GM21360 (cell line): ENCODE results near the gene ETNPPL.
"Not testable (repeated sequence)": the region's sequence is repeated elsewhere in the genome, so short reads cannot be mapped to it uniquely, and the experiment has no call there.

ENCODE experiments used
- ATAC-seq: cut with Tn5 transposase; IDR thresholded peaks from one replicate; pipeline ENCODE4 v1.9.1; 2021; ENCODE audit warnings: mild to moderate bottlenecking, moderate library complexity; ENCODE audit not compliant: unreplicated experiment

The ETNPPL gene

DNA sequence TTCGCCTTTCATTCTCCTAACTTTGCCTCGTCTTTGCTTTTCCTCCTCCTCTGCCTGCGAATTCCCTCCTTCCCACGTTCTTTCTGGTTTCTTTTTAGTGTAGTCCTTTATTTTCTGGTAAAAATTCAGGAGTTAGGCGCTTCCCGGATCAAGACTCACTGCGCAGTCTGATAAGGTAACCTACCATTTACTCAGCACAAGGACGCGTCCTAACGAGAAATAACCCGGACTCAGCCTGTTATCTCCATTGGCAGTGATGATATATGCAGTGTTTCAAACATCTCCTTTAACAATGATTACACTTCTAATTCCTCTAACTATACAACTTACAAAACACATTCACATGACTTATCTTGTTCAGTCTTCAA is 357 bp upstream of the ETNPPL start:
- ATAC-seq, result no peak

GRCh38 chr4:108758498-108758897 is 4.4 kb downstream of the ETNPPL start:
- ATAC-seq, result no peak

- no peak for ATAC-seq
Observed at GRCh38 chr4:108754327-108754726, 8.5 kb downstream of the ETNPPL start.

- ATAC-seq, result no peak
Observed at GRCh38 chr4:108751321-108751720, 11.5 kb downstream of the ETNPPL start.

DNA sequence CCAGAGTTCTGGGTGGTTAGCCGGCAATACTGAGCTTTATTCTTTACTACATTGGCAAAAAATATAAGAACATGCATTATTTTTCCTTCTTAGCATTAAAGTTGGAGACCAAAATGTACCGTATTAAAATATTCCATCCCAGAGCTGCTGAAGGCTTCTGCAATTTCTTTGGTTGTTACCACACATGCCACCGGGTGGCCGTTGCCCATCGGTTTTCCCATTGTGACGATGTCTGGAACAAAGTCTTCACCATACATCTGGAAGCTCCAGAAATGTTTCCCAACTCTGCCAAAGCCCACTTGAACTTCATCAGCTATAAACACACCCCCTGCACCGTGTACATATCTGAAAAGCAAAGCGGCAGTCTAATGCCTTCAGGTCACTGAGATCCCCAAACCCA is 13.7 kb downstream of the ETNPPL start:
- no peak for ATAC-seq

GRCh38 chr4:108746511-108746910 is 16.3 kb downstream of the ETNPPL start:
- ATAC-seq, result no peak

DNA sequence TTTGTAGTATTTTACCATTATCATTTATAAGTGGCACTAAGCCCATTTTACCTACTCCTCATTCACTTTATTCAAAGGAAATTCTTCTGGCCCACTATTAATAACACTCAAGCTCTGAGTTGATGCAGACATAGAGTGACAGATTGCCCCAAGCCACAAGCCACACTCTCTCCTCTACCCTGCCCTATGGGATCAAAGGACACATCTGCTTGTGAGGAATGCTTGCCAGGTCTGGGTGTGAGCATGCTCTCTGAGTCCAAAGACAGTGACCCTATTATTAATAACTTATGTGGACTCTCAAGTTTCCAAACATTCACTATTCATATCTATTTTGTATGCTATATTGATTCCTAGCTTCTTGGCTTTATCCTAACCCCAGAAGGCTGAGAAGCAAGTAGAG is 18.5 kb downstream of the ETNPPL start:
- no peak for ATAC-seq

DNA sequence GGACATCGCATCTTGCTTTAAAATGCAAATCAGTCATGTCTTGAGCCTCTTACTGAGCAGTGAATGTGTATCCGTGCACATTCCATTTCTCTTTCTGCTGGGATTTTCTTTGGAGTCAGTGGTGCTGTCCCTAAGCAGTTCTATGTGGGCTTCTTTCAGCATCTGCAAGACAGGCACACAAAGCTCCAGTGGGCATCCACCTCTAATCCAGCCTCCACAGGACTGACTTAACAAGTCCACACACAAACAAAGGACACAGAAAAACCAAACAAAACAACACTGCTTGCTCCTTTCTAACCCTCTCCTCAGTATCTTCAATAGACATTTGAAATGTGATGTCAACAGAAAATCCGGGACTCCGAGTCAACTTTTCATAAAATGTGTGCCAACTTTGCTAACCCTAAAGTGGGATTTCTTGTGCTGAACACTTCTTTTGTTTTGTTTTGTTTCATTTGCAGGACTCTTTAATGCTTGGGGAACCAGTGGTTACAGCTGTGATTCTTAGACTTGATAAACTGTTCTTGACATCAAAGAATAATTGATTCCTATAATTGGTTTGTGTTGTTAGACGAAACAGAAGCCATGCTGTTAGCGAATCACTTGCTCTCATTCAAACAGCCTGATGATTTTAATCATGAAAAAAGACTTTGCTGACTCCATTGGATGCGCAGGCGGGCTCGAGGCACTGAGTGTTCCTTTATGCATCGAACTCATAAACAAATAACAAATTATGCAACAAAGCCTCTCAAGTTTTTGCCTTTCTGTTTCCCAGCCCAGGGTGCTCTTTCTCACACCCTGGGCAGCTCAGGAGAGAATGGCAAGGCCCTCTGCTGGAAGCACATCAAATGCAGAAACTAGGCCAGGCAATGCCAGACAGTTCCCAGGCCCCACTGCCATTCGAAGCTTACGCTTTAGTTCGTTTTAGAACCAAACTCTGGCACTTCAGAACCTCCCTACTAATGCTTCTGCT is 20.1 kb downstream of the ETNPPL start:
- ATAC-seq, result no peak

- no peak for ATAC-seq
Observed at GRCh38 chr4:108738003-108738706, 24.7 kb downstream of the ETNPPL start.

DNA sequence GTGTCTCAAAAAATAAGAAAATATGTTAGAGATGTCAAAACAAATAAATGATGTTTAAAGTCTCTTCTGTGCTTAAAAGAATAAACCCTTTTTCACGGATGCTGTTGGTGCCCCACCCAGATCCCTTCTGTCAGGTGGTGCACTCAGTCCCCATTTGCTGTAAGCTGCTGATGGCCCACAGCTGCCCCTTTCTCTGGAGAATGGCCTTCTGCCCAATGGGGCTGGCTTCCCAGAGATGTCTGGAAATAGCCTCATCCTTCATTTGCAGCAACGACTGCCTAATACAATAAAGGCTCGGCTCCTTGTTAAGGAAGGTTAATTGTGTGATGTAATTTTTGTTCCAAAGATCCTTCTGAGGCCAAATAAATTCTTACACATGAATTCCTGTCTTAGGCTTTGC is 31.8 kb downstream of the ETNPPL start:
- ATAC-seq, result no peak

DNA sequence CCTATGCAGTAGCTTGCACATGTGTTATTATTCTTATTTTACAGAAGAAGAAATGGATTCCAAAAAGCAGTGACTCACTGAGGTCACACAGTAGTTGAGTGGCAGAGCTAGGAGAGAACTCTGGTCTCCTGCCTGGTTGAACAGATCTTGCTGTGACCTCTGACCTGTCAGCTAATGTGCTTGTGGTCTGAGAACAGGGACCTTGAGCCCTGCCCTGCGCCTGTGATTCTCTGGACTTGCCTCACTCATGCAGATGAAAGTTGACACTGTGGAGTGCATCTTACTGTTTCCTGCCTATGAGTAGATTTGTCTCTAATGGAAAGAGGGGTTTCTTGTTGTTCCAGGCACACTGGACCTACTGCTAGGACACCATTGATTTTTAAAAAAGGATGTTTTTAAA is 32.3 kb downstream of the ETNPPL start:
- ATAC-seq, result no peak

DNA sequence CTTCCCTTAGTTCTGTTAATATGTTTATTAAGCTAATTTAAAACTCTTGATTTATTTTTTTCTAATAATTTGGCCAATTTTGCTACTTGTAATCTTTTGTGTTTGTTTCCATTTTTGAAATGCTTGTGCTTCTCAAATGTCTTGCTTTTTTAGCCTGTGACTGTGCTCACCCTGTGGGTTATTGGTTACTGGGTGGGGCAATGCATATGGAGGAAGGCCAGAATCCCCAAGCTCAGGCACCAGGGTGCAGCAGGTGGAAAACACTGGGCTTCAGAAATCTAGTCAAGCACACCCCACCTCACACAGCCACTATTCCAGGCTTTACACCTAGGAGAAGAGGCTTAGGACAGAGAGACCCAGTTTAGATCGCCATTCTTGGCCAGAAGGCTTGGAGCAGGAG is 33.1 kb downstream of the ETNPPL start:
- no peak for ATAC-seq

- no peak for ATAC-seq
Observed at GRCh38 chr4:108725457-108725856, 37.4 kb downstream of the ETNPPL start.

DNA sequence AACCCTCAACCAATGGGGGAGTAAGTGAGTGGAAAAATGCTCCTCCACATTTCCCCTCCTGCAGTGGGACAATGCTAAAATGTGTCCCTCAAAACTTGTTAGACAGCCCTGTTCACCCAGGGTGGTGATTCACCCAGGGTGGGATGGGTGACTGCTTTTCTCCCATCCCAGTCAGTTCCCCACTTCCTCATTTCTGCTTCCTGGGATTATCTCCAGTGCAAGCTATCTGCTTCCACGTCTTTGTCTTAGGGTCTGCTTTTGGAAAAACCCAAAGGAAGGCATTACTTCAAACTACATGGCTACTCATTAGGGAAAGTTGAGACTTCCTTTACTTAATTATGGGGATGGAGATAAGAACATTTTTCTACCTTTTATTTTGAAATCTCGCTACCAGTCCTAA is 45.5 kb downstream of the ETNPPL start:
- ATAC-seq, result no peak

DNA sequence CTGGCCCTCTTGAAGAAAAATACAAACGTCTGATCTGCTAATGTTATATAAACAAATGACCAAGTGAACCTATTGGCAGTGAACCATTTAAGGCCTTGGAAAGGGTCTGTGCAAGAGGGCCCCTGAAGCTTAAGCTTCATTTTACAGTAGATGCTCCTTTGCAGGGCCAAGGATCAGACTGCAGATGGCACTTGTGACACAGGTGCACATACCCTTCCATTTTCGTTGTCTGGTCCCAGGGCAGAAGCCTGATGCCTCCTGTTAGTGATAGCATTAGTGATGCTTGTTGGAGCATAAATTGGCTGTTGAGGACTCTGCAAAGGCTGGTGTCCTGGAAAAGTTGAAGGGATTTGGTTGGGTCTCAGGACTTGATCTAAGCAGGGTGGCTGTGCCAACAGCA is 46.5 kb downstream of the ETNPPL start:
- no peak for ATAC-seq

GRCh38 chr4:108714880-108715279 is 48.0 kb downstream of the ETNPPL start:
- ATAC-seq, result no peak

DNA sequence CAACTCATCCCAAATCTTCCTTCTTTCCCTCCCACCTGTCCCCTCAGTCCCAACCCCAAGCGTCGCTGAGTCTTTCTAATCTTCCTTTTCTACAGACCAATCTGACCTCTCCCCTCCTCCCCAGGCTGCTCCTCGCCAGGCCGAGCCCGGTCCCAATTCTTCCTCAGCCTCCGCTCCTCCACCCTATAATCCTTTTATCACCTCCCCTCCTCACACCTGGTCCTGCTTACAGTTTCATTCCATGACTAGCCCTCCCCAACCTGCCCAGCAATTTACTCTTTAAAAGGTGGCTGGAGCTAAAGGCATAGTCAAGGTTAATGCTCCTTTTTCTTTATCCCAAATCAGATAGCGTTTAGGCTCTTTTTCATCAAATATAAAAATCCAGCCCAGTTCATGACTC is 52.3 kb downstream of the ETNPPL start:
- not testable (repeated sequence) for ATAC-seq

- ATAC-seq, result no peak
Observed at GRCh38 chr4:108709722-108710121, 53.1 kb downstream of the ETNPPL start.

- ATAC-seq, result no peak
Observed at GRCh38 chr4:108709234-108709633, 53.6 kb downstream of the ETNPPL start.

GRCh38 chr4:108706289-108706688 is 56.6 kb downstream of the ETNPPL start:
- ATAC-seq, result no peak

- ATAC-seq, result no peak
Observed at GRCh38 chr4:108703966-108704365, 58.9 kb downstream of the ETNPPL start.

- ATAC-seq, result no peak
Observed at GRCh38 chr4:108703370-108703769, 59.5 kb downstream of the ETNPPL start.
